NCI-H510A treated with DMSO at 0.1 percent for 48 hours (cell line): ENCODE measurements around the gene REXO2.

Source experiments
- DNase-seq: peaks from one replicate; lab custom pipeline; 2025; lab: John Stamatoyannopoulos, UW

The REXO2 gene

GRCh38 chr11:114439229-114440120 lies at the start of gene REXO2:
Gene REXO2 (plus strand): TSS chr11:114439467. CDS start chr11:114439529, 62 bp downstream.
- peak; percentile 82 for DNase-seq

- no peak for DNase-seq
Observed at GRCh38 chr11:114392735-114393667, 46.3 kb upstream of the REXO2 start.

- DNase-seq: no peak
Observed at GRCh38 chr11:114395736-114396135, 43.5 kb upstream of the REXO2 start.

GRCh38 chr11:114396916-114397315 lies 42.4 kb upstream of the REXO2 start:
- no peak for DNase-seq

GRCh38 chr11:114397349-114397982 lies 41.8 kb upstream of the REXO2 start:
- DNase-seq: no peak

GRCh38 chr11:114398303-114398920 lies 40.9 kb upstream of the REXO2 start:
- DNase-seq: no peak

GRCh38 chr11:114399490-114400215 lies 39.6 kb upstream of the REXO2 start:
- peak; percentile 79 for DNase-seq

GRCh38 chr11:114400216-114400914 lies 38.9 kb upstream of the REXO2 start, which contains the start of the genes C11orf71 and RBM7:
Gene C11orf71 (minus strand): TSS chr11:114400511. CDS start chr11:114400331, 180 bp downstream.
Gene RBM7 (plus strand): TSS chr11:114400666. CDS start chr11:114400672, 6 bp downstream.
- peak; percentile 93 for DNase-seq

- no peak for DNase-seq
Observed at GRCh38 chr11:114400915-114401223, 38.4 kb upstream of the REXO2 start.

- no peak for DNase-seq
Observed at GRCh38 chr11:114401311-114401710, 38.0 kb upstream of the REXO2 start.

GRCh38 chr11:114412946-114413345 lies 26.3 kb upstream of the REXO2 start:
- DNase-seq: no peak

- DNase-seq: no peak
Observed at GRCh38 chr11:114413958-114414357, 25.3 kb upstream of the REXO2 start.

- DNase-seq: no peak
Observed at GRCh38 chr11:114416441-114416961, 22.8 kb upstream of the REXO2 start.

GRCh38 chr11:114426280-114426679 lies 13.0 kb upstream of the REXO2 start:
- DNase-seq: no peak

GRCh38 chr11:114430290-114430689 lies 9.0 kb upstream of the REXO2 start:
- no peak for DNase-seq

- DNase-seq: no peak
Observed at GRCh38 chr11:114432893-114433292, 6.4 kb upstream of the REXO2 start.

- DNase-seq: no peak
Observed at GRCh38 chr11:114433376-114433775, 5.9 kb upstream of the REXO2 start.

GRCh38 chr11:114438303-114438702 lies 964 bp upstream of the REXO2 start:
- no peak for DNase-seq

GRCh38 chr11:114440121-114440860 lies 1.0 kb downstream of the REXO2 start:
- DNase-seq: no peak
